Measurements from ENCODE around the gene MKRN2.

DNA sequence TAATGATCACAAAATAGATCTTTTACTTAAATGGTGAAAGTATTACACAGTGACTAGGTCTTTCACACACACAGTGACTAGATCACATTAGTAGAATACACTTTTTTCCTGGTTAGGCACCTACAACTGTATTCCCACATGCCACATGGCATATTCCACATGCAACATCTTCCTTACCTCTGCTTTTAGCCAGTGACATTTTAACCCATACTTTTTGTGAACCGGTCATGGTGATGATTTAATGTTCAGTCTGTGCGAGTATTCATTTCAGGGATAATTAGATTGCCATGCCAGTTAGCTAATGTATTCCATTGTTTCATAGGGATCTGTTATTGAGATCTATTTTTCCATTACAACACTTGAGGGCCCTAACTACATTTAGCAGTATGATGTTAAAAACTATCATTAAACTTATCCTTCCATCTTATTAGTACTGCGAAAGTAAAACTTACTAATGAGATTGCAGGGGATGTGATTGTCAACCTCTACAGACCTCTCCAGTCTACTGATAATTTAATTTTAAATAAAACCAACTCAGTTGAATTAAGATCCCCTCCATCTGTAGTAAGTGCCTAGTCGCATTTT, 44.3 kb upstream of the MKRN2 start:
- TF ChIP-seq, protein P1, sequence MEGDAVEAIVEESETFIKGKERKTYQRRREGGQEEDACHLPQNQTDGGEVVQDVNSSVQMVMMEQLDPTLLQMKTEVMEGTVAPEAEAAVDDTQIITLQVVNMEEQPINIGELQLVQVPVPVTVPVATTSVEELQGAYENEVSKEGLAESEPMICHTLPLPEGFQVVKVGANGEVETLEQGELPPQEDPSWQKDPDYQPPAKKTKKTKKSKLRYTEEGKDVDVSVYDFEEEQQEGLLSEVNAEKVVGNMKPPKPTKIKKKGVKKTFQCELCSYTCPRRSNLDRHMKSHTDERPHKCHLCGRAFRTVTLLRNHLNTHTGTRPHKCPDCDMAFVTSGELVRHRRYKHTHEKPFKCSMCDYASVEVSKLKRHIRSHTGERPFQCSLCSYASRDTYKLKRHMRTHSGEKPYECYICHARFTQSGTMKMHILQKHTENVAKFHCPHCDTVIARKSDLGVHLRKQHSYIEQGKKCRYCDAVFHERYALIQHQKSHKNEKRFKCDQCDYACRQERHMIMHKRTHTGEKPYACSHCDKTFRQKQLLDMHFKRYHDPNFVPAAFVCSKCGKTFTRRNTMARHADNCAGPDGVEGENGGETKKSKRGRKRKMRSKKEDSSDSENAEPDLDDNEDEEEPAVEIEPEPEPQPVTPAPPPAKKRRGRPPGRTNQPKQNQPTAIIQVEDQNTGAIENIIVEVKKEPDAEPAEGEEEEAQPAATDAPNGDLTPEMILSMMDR (IDR thresholded peaks at IDR 0.05): no peak
- TF ChIP-seq POLR2A (IDR thresholded peaks at IDR 0.05) (no peak), EP300 (IDR thresholded peaks at IDR 0.05) (no peak)
